ENCODE measurements around the gene STAB2.

The STAB2 gene

GRCh38 chr12:103586791-103587370 is at the start of gene STAB2:
Gene STAB2, plus strand, starts transcription at chr12:103587273. Its CDS starts 204 bp downstream, at chr12:103587477.
- in situ Hi-C loops (cut with MboI; ENCODE audit: low sequenced_read_pairs) = no loop called here

DNA sequence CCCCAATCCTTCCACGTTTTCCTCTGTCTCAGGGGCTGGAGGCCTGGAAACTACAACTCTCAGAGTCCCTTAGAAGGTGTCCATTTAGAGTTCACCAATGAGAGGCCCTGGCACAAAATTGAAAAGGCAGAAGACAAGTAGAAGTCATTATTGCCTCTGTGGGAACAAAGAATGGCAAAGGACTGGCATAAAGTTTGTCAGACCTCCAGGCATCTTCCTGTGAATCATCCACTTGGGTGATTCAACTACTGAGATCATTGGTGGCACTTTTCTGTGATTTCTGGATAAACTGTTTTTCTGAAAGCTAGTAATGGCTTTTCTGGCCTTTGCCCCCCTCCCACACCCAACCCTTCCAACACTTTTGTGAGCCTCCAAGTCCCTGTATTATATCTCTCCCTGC is 48.7 kb upstream of the STAB2 start:
- in situ Hi-C loops (cut with MboI; ENCODE audit: low sequenced_read_pairs) = no loop called here

GRCh38 chr12:103540319-103540718 is 46.8 kb upstream of the STAB2 start:
- in situ Hi-C loops (cut with MboI; ENCODE audit: low sequenced_read_pairs) = no loop called here

- in situ Hi-C loops (cut with MboI; ENCODE audit: low sequenced_read_pairs) = no loop called here
Measured at GRCh38 chr12:103542078-103542477, 45.0 kb upstream of the STAB2 start.

DNA sequence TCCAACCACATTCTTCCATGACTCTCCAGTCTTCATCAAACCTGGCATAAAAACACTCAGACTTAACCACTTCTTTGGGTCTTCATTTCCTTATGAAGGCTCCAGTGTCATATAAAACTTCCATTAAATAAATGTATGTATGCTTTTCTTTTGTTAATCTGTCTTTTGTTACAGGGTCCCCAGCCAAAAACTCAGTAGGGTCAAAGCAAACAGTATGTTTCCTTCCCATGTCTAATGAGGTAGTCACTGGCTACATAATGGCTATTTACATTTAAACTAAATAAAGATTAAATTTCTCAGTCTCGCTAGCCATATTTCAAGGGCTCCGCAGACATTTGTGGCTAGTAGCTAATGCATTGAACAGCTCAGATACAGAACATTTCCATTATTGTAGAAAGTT is 40.1 kb upstream of the STAB2 start:
- in situ Hi-C loops (cut with MboI; ENCODE audit: low sequenced_read_pairs) = no loop called here

GRCh38 chr12:103547376-103547775 is 39.7 kb upstream of the STAB2 start:
- in situ Hi-C loops (cut with MboI; ENCODE audit: low sequenced_read_pairs) = no loop called here

GRCh38 chr12:103547929-103548328 is 39.1 kb upstream of the STAB2 start:
- in situ Hi-C loops (cut with MboI; ENCODE audit: low sequenced_read_pairs) = no loop called here

DNA sequence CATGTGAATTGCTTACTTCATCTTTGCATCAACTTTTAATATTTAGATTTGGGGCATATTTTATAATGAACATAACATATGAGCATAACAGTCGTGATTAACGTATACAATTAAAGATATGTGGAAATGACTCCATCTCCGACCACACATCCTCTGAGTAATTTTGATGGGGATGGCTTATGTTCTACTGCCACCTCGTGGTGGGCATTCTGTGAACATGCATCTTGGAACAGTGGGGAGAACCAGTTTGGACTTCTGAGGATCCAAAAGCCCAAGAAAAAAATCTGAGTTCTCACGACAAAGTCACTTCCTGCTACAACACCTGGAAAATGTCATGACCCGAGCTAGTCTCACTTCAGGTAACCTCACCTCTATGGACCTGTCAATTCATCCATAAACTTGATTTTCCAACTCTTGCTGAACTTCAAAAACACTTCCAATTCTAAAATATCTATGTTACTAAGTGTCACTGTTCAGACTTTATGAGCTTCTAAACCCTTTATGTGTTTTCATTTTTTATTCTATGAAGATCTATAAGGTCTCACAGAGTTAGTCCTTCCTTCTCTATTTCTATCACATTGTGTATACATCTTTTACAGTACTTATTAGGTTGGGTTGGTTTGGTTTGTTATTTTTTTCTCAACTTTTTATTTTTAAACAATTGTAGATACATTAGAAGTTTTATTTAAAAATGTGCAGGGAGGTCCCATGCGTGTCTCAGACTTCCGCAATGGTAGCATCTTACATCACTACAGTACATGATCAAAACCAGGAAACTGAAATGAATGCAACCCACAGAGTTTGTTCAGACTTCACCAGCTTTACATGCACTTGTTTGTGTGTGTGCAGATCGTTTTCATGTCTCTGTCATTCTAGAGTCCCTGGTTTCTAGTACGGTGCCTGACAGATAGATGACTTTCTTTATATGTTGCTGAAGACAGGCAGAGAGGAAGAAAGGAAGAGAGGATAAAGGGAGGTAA is 38.2 kb upstream of the STAB2 start:
- in situ Hi-C loops (cut with MboI; ENCODE audit: low sequenced_read_pairs) = no loop called here

DNA sequence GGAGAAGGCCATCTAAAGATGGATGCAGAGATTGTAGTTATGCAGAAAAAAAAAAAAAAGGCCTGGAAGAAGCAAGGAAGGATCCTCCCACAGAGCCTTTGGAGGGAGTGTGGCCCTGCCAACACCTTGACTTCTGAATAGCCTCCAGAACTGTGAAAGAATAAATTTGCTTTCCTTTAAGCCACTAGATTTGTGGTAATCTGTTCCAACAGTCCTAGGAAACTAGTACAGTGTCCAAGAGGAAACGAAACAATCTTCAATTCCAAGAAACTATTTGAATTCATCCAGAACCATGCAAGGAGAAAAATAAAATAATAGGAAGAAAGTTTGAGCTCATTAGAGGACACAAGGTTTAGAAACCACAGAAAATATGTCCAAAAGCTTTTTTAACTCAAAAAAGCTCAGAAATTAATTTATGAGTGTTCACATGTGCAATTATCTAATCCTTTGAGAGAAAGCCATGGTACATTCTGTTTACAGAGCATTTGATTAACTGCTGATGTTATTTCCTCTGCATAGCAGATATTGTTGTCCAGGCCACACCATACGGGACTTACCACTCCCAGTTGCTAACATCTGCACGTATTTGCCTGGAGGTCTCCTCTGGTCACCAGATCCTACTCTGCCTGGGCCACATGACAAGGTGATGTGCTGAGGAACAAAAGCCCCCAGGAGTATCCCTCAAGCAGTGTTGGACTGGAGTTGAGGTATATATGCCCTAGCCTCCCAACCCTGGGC is 30.0 kb upstream of the STAB2 start:
- in situ Hi-C loops (cut with MboI; ENCODE audit: low sequenced_read_pairs) = no loop called here

- in situ Hi-C loops (cut with MboI; ENCODE audit: low sequenced_read_pairs) = no loop called here
Measured at GRCh38 chr12:103557628-103558010, 29.5 kb upstream of the STAB2 start.

DNA sequence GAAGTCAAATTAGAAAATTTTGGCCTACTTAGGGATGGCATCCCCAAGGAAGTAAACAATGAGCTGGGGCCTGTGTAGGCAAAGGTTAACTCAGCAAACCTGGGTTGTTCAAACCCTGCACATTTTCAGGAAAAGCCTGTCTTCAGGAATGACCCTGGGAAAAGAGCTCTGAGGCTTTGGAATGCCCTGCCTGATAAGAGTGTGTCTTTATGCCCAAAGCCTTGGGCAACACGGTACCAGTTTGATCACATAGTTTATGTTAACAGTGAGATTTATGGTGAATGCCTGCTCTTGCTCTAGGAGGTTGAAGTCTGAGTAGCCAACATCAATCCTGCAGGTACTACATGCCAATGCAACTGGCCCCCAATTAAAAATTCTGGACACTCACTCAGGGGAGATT is 28.2 kb upstream of the STAB2 start:
- in situ Hi-C loops (cut with MboI; ENCODE audit: low sequenced_read_pairs) = no loop called here

DNA sequence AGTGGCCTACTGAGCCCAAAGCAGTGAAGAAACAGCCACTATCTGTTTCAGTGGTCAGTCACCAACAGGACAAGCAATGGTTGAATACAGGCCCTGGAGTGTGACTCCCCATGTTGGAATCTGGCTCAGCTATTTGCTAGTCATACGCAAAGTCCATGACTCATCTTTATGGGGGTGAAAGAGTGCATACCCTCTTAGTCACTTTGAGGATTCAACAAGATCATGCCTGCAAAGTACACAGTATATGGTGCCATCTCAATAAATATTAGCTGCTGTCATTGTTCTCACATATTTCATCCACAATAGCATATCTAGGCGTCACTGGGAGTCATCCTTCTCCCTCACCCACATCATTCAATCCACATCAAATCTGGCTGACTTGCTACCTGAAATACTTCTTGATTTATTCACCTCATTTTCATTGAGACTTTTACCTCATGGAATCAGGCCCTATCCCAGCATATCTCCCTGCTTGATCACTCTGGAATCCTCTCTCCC is 26.4 kb upstream of the STAB2 start:
- in situ Hi-C loops (cut with MboI; ENCODE audit: low sequenced_read_pairs) = no loop called here

DNA sequence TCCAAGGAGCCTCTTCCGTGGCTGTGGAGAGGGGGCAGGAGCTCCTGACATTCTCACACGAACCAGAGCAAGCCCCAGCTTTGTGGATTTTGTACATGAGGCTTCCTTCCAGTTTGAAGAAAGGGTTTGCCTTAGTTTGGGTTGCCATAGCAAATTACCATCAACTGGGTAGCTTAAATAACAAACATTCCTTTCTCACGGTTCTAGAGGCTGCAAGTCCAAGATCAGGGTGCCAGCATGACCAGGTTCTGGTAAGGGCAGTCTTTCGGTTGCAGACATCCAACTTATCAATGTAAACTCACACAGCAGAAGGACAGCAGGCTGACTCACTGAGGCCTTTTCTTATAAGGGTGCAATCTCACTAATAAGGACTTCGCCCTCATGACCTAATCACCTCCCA is 25.9 kb upstream of the STAB2 start:
- in situ Hi-C loops (cut with MboI; ENCODE audit: low sequenced_read_pairs) = no loop called here

- in situ Hi-C loops (cut with MboI; ENCODE audit: low sequenced_read_pairs) = no loop called here
Measured at GRCh38 chr12:103566398-103566797, 20.7 kb upstream of the STAB2 start.

DNA sequence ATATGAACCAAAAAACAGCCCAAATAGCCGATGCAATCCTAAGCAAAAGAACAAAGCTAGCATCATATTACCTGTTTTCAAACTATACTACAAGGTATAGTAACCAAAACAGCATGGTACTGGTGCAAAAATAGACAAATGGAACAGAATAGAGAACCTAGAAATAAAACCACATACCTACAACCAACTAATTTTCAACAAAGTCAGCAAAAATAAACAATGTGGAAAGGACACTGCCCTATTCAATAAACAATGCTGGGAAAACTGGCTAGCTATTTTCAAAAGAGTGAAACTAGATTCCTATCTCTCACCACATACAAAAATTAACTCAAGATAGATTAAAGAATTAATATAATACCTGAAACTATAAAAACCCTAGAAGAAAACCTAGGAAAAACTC is 17.8 kb upstream of the STAB2 start:
- in situ Hi-C loops (cut with MboI; ENCODE audit: low sequenced_read_pairs) = no loop called here

DNA sequence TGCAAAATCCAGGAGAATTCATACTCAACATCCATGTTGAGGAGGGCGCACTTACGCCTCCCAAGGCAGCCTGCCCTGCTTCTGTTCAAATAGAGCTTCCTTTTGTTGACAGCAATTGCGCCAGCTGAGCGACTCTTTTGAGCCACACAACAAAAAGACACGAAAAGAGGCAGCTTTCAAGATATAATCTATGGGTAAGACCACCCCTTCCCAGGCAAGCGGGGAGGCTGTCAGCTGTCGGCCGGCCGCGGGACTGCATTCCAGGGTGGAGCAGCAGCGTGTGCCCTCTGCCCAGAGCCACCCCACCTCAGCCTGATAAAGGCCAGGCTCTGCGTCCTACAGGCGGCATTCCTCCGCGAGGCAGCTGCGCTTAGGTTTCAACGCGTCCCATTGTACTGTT is 15.8 kb upstream of the STAB2 start:
- in situ Hi-C loops (cut with MboI; ENCODE audit: low sequenced_read_pairs) = no loop called here

DNA sequence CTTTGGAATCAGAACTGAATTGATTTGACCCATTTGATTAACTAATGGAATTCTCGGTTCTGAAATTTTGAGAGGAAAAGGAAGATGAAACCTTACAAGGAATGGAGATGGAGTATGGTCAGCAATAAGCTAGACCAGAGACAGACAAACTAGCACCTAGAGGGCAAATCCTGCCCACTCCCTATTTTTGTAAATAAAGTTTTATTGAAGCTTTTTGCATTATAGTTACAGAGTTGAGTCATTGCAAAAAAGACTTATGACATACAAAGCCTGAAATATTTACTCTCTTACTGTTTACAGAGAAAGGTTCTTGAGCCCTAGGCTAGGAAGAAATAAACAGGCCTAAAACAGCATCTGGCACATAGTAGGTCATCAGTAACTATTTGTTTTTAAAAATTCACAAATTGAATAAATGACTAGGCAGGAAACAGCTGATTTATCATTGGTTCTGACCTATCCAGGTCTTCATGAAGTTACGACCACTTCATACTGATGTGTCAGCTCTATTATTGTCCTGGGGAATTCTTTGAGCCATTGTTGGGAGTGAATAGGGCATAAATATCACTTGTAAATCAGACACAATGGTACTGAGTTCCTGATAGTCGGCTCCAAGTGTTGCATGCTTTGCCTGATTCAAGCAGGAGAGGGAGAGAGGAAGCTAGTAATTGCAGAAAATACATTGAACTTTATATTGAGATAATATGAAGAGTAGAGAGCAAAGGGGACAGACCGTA is 14.6 kb upstream of the STAB2 start:
- in situ Hi-C loops (cut with MboI; ENCODE audit: low sequenced_read_pairs) = no loop called here

GRCh38 chr12:103573185-103573584 is 13.9 kb upstream of the STAB2 start:
- in situ Hi-C loops (cut with MboI; ENCODE audit: low sequenced_read_pairs) = no loop called here

GRCh38 chr12:103578926-103579325 is 8.1 kb upstream of the STAB2 start:
- in situ Hi-C loops (cut with MboI; ENCODE audit: low sequenced_read_pairs) = no loop called here

DNA sequence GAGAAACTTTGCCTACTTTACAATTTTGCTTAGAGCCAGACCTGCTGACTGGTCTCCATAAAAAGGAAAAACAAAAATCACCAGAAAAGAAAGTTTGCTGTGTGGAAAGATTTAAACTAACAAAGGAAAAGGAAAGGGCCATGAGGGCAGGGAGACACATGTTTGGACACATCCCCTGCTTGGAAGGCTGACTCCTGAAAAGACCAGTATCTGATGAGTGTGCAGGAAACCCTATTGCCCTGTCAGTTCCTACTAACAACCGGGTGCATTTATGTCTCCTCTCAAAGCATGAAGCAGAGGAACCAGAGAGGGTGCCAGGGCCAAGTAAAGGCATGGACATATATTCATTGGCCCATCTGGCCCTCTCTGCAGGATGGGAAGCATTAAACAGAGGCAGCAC is 7.0 kb upstream of the STAB2 start:
- in situ Hi-C loops (cut with MboI; ENCODE audit: low sequenced_read_pairs) = no loop called here

DNA sequence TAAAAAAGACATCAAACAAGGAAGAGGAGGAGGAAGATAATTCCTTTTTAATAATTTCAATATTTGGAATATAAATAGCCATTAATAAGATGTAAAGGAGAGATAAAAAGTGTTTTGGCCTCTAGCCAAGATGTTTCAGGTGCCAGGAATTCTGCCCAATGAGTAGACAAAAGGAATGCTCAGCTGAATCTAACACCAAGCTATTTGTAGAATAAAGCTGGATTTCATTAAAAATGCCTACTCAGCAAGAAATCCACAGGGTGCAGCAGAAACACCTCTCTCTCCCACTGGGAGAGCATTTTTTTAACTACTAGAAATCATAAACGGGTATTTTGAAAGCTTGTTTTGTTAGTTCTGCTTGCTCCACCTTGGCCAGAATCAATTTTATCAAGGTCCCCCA is 4.1 kb upstream of the STAB2 start:
- in situ Hi-C loops (cut with MboI; ENCODE audit: low sequenced_read_pairs) = no loop called here
